Fibroblast of pulmonary artery (primary cell): ENCODE data around the gene YBEY.

Source experiments
- DNase-seq: peaks from one replicate; pipeline ENCODE4 v3.0.0-alpha.2; 2010; ENCODE audit warnings: low read depth
- H3K4me3 ChIP-seq: replicated peaks from 2 replicates; pipeline ENCODE4 v1.5.1; 2011; ENCODE audit warnings: low read depth, mild to moderate bottlenecking, control low read depth, low read length, moderate library complexity
- TF ChIP-seq, protein P1 (sequence below): IDR thresholded peaks from 2 replicates; pipeline ENCODE4 v1.5.1; 2011; ENCODE audit warnings: mild to moderate bottlenecking, control low read depth, low read length, inconsistent platforms; ENCODE audit errors: missing control alignments

Gene YBEY

DNA sequence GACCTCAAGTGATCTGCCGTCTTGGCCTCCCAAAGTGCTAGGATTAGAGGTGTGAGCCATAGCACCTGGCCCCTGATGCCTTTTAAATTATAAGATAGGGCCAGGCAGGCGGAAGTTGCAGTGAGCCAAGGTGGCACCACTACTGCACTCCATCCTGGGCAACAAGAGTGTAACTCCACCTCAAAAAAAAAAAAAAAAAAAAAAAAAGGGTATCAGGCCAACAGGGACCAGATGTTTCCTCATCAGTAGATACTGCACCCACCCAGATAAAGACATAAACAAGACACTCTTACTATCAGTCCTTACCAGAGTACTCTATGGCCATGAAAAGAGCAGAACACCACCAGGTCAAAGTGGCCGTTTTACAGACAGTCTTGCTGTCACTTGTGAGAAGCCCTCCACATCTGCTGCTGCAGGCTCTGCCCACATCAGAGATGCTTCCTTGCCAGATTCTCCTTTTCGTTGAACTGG, 34.2 kb downstream of the YBEY start:
- TF ChIP-seq, protein P1, sequence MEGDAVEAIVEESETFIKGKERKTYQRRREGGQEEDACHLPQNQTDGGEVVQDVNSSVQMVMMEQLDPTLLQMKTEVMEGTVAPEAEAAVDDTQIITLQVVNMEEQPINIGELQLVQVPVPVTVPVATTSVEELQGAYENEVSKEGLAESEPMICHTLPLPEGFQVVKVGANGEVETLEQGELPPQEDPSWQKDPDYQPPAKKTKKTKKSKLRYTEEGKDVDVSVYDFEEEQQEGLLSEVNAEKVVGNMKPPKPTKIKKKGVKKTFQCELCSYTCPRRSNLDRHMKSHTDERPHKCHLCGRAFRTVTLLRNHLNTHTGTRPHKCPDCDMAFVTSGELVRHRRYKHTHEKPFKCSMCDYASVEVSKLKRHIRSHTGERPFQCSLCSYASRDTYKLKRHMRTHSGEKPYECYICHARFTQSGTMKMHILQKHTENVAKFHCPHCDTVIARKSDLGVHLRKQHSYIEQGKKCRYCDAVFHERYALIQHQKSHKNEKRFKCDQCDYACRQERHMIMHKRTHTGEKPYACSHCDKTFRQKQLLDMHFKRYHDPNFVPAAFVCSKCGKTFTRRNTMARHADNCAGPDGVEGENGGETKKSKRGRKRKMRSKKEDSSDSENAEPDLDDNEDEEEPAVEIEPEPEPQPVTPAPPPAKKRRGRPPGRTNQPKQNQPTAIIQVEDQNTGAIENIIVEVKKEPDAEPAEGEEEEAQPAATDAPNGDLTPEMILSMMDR: no peak

DNA sequence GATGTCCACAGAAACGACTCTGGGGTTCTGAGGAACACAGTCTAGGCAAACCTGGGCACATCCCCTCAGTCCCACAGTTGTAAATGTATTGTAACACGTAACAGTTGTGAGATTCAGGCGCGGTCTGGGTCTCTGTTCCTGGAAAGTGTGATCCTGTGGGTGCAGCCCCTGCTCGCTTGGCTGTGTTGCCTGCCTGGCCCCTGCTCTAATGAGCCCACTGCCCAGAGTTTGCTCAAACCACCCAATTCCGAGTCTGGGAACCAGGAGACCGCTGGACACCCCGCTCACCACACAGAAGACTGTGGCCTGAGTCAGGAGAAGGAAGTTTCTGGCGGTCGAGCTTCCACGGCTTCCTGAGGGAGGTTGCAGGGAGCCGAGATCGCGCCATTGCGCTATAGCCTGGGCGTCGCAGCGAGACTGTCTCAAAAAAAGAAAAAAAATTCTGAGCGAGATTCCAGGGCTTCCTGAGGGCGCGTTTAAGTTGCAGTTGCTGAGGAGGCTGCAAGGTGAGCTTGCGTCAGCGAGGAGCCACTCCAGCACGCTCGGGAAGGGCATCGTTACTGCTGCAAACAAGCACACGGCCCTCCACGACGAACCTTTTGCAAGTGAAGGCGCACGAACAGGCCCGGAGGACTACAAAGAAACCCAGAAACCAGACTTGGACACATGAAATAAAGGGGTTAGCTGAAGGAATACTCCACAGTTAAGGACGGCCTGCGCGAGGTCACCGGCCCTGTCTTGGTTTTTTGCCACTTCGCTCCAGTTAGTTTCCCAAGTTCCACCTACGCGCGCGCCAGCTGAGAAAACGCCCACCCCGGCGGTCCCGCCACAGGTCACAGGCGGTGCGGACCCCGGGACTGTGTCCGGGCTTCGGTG, 36.4 kb downstream of the YBEY start:
- H3K4me3 ChIP-seq: peak overlapping the region; percentile 93
- peak; percentile 37 for DNase-seq
- TF ChIP-seq, protein P1: no peak

More for the DNA sequence above, 34.2 kb downstream of the YBEY start:
- no peak for DNase-seq
- no peak overlapping the region for H3K4me3 ChIP-seq

- peak overlapping the region; percentile 93 for H3K4me3 ChIP-seq
- DNase-seq: no peak
- TF ChIP-seq, protein P1: no peak
Observed at GRCh38 chr21:46323227-46323709, 37.1 kb downstream of the YBEY start.

DNA sequence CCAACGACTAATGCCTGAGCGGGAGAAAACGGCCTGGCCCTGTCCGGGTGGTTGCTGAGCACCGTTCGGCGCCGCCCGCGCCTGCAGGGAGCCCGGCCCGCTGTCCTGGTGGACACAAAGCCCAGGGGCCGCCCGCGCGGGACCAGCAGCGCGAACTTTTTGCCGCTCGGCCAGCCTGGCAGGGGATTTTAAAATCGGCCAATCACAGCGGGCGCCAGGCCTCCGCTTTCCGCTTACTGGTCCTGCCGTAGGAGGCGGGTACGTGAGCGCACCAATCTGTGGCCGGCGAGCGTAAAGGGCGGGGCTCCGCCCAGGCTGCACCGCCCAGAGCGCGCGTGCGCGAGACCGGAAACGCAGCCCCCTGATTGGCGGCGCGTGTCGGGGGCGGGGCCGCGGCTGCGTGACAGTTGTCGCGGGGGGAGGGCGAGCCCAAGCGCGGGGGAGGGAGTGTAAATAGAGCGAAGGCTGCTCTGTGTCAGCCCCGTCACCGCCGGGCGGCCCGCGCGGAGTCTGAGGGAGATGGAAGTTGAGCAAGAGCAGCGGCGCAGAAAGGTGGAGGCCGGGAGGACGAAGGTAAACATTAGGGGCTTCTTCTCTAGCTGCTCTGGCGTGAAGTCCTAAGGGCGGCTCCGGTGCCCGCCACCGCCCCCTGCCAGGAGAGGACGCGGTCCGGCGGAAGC, 37.7 kb downstream of the YBEY start, which contains the start of the genes C21orf58 and PCNT:
TSS of gene C21orf58 (minus strand) at position 161 of the 680 bp plus-strand sequence. CDS start 1,132 bp downstream, outside the sequence.
TSS of gene PCNT (plus strand) at position 447 of the 680 bp plus-strand sequence. CDS start at position 520, 73 bp downstream.
- H3K4me3 ChIP-seq: peak within 1 kb of the TSS; percentile 93
- TF ChIP-seq, protein P1: no peak
- peak; percentile 98 for DNase-seq

DNA sequence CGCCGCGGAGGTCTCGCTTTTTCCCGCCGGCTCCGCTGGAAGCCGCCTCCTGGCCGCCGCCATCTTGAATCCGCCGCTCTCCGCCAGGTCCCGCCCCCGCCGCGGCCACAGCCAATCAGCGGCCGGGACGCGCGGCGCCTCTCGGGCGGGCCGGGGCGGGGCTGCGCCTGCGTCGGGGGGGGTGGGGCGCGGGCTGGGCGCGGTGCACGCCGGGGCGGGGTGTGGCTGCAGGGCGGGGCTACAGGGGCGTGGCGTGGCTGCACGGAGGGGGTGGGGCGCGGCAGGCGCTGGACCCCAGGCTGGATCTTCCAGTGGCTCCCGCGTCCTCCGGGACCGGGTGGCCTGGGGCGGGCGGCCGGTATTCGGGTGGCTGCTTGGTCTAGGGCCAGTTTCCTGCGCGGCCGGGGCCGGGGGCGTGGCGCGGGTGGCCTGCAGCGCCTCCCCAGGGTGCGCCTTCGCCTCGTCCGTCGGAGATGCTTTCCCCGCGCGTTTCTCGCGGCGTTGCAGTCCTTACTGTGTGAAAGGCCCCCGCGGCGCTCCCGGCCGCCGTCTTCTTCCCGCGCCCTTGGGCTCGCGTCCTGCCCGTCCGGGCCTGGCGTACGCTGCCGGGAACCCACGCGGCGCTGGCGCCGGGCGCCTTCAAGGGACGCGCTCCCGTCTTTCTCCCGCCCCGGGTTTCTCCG, 38.4 kb downstream of the YBEY start:
- DNase-seq: peak; percentile 81
- H3K4me3 ChIP-seq: peak overlapping the region; percentile 93
- TF ChIP-seq, protein P1: no peak
